GM21529 (cell line): Measurements from ENCODE around the gene LILRB3.
"Not testable (repeated sequence)": the region's sequence is repeated elsewhere in the genome, so short reads cannot be mapped to it uniquely, and the experiment has no call there.

Experiments used
- ATAC-seq: cut with Tn5 transposase; IDR thresholded peaks from one replicate; pipeline ENCODE4 v1.9.1; 2021; ENCODE audit not compliant: unreplicated experiment

Gene LILRB3

DNA sequence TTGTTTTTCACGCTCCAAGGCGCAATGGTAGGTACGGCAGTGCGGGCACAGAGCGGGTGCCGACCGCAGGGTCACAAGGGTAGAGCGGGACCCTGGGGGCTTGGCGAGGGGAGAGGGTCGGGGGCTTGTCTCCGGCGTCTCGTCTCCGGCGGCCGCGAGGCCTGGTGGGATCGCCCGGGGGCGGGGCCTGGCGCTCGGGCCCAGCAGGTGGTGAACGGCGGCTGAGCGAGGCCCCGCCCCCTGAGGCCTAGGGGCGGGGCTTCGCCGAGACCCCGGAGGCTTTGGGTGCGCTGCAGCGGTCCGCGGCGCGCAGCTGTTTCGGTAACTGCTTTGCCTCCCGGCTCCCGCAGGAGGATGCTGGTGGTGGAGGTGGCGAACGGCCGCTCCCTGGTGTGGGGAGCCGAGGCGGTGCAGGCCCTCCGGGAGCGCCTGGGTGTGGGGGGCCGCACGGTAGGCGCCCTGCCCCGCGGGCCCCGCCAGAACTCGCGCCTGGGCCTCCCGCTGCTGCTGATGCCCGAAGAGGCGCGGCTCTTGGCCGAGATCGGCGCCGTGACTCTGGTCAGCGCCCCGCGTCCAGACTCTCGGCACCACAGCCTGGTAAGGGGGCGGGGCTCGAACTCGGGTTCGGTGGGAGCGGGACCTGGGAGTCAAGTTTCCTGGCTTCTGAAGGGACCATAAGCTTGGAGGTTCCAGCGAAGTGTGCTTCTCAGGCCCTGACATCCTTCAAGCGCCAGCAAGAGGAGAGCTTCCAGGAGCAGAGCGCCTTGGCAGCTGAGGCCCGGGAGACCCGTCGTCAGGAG lies 31.6 kb downstream of the LILRB3 start, which contains the start of gene TSEN34:
Gene TSEN34, plus strand, starts transcription at position 298 of the 800 bp plus-strand sequence. Its CDS starts 57 bp downstream, at position 355.
- peak; percentile 29 for ATAC-seq

DNA sequence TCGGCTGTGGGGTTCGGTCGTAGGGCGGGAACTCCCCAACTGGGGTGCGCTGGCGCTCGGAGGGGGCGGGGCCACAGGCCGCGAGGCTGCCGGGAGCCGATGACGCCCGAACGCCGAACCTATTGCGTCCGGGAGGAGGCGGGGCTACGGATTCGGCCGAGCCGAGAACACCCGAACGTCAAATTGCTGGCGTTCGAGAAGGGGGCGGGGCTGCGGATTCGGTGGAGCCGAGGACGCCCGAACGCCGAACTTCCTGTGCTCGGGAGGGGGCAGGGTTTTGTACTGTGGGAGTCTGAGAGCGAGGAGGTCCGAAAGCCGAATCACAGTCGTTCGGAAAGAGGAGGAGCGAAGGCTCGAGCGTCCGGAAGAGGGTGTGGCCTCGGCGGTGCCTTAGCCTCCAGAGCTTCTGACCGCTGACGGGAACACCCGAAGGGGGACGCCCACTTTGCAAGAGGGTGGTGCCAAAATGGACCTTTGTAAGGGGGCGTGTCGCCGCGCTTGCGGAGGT lies 32.2 kb downstream of the LILRB3 start:
- ATAC-seq = peak; percentile 43

DNA sequence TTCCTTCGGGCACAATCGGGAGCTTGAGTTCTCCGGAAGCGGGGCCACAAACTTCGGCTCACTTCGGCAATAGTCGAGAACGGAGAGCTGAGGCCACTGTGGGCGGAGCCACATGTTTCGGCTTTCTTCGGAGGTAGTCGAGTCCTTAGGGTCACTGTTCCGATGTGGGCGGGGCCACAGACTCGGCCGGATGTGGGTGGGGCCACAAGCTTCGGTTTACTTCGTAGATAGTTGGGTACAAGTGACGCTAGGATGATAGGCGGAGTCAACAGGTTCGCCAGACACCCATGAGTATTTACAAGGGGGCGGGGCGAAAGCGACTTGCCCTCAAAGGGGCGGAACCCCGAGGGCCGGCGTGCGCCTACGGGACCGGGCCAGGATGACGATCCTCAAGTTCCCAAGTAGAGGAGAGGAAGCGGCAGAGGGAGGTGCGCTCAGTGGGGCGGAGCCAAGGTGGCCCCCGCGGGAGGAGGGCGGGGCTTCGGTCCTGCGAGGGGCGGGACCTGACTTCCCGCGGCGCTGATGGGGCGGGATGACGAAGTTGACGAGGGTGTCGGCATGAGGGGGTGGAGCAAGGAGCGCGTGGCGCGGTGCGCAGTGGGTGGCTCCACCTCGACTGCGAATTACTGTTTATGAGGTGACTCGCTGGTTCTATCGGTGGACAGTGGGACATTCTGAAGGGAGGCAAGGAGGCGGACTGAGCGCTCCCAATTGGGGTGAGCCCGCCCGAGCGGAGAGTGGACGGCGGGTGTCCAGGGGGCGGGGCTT lies 32.9 kb downstream of the LILRB3 start:
- peak; percentile 47 for ATAC-seq

DNA sequence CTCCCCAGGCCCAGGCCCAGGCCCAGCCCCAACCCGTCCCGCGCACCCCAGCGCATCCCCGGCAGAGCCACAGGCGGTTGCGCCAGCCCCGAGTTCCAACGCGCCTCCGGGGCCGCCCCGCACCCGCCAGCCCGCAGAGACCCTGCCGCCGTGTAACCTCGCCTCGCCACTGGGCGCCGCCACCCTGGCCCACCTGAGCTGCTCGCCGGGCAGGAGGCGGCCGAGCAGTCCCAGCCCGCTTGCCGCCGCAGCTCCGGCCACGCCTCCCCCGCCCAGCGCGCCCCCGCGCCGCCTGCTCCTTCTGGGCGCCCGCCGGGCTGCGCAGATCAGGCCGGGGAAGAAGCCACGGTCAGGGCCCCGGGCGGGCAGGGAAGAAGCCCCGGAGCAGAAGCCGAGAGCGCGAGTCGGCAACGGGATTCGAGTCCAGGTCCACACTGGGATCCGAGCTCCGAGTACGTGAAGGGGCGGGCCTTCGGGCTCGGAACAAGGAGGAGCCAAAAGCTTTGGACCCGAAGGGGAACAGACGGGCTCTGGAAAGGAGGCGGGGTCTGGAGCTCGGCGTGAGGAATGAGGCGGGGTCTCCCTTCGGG lies 33.6 kb downstream of the LILRB3 start, which contains the start of gene MBOAT7:
Gene MBOAT7, minus strand, starts transcription at position 436 of the 590 bp plus-strand sequence. CDS start 1,072 bp downstream, outside the sequence.
- ATAC-seq = peak; percentile 17

DNA sequence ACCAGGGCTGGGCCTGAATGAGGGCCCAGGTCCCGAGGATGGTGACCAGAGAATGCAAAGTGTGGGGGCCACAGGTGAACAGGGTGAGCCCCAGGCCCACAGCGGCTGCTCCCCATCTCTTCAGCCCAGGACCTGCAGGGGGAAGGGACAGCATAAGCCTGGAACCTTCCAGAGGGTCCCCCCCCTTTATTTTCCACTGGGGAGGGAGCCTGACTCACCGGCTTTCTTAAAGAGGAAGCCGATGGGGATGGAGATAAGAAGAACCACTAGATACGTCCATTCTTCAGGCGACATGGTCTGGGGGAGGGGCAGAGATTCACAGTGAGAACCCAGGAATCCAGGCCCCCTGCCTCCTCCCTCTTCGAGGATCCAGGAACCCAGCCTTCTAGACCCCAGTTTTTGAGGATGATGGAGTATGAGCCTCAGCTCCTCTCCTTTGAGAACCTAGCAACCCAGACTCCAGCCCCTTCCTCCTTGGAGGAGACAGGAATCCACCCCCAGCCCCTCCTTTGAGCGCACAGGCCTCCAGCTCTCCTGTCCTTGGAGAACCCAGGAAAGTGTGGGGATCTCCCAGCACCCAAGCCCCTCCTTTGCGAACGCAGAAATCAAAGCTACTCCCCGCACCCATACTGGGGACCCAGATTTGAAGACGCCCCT lies 34.5 kb downstream of the LILRB3 start:
- no peak for ATAC-seq

DNA sequence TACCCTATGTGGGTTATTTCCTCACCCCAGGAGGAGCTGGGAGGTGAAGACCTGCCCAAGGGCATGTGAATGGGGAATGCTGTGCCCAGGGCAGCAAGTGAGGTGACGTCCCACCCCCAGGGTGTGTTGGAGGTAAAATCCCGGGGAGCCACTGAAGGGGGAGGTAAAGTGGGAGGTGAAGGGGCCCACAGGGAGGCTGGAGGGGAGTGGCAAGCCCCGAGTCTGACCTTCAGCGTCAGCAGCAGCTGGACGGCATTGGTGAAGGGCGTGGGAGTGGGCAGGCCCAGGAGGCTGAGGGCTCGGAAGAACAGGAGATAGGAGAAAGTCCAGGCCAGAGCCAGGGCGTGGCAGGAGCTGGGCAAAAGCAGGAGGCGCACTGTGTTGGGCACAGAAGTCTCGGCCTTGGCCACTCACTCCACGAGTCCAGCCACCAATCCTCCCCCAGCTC lies 35.8 kb downstream of the LILRB3 start:
- ATAC-seq = no peak

- no peak for ATAC-seq
Observed at GRCh38 chr19:54186351-54186750, 36.5 kb downstream of the LILRB3 start.

- ATAC-seq = no peak
Observed at GRCh38 chr19:54183431-54183830, 39.4 kb downstream of the LILRB3 start.

DNA sequence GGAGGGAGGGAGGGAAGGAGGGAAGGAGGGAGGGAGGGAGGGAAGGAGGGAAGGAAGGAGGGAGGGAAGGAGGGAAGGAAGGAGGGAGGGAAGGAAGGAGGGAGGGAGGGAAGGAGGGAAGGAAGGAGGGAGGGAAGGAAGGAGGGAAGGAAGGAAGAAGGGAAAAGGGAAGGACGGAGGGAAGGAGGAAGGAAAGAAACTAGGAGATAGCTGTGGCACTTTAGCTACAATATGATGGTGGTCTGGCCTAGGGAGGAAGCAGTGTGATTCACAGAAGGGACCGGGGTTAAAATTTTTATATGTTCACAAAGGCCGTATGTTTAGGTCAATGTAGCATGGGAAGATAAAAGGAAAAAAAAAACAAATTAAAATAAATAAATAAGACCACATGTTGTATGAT lies 40.9 kb downstream of the LILRB3 start:
- ATAC-seq = not testable (repeated sequence)

DNA sequence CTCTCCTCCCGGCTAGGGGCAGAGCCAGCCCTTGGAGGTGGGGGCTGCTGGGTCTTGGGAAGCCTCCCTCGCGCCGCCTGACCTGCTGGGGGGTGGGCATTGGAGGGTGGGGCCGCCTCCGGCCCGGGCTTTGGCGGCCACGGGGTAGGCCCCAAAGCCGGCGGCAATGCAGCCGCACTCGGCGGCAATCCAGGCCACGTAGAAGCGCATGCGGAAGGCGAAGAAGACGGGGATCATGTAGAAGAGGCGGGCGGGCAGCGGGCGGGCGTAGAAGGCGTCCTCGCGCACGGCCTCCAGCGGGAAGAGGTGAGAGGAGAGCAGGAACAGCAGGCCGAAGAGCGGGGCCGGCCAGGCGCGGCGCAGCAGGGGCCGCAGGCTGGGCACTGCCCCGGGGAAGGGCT lies 42.1 kb downstream of the LILRB3 start:
- ATAC-seq = no peak

DNA sequence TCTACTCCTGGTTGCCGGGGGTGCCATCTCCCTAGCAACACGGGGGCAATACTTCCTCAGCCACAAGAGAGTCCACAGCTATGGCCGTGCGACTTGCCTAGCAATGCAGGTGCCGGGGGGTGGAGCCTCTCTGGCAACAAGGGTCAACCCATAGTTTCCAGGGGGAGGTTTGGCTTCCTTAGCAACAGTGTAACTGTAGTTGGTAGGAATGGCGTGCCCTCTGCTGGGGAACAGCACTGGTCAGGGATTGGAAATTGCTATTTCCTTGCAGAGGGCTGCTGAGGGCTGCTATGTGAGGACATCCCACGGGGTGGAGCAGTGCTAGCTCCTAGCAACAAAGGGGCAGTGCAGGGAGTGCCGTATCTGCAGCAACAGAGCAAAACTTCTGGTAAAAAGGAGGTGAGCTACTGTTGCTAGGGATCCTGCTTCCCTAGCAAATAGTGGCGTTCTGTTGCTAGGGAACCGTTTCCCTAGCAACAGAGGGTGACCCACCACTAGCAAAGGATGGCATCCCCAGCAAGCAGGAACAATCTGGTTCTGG lies 42.8 kb downstream of the LILRB3 start:
- no peak for ATAC-seq

GRCh38 chr19:54179262-54179852 lies 43.5 kb downstream of the LILRB3 start:
- no peak for ATAC-seq

DNA sequence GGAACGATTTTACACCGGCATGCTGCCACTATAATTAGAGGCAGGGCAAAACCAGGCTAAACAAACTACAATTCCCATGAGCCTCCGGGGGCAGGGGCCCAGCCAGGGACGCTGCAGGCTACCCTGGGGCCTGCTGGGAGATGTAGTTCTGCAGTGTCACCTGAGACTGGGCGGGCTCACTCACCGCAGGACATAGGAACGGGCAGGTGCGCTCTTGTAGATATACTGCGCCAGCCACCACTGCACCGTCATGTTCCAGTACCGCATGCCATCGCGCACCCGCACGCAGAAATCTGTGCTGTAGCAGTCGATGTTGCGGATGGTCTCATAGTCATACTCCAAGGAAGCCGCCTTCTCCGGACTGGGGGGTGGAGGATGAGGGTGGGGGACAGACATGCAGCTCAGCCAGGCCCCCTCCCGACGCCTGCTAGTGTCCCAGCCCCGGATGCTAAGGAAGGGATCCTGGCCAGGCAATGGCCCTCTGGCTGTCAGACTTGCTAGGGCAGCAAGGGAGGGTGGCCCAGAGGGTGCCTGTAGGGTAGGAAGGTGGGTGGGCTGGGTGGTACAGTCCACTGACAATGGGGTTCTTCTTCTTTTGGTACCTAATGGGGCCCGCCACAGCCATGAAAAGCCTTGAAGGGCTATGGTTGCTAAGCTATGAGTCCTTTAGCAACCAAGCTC lies 44.1 kb downstream of the LILRB3 start:
- no peak for ATAC-seq

DNA sequence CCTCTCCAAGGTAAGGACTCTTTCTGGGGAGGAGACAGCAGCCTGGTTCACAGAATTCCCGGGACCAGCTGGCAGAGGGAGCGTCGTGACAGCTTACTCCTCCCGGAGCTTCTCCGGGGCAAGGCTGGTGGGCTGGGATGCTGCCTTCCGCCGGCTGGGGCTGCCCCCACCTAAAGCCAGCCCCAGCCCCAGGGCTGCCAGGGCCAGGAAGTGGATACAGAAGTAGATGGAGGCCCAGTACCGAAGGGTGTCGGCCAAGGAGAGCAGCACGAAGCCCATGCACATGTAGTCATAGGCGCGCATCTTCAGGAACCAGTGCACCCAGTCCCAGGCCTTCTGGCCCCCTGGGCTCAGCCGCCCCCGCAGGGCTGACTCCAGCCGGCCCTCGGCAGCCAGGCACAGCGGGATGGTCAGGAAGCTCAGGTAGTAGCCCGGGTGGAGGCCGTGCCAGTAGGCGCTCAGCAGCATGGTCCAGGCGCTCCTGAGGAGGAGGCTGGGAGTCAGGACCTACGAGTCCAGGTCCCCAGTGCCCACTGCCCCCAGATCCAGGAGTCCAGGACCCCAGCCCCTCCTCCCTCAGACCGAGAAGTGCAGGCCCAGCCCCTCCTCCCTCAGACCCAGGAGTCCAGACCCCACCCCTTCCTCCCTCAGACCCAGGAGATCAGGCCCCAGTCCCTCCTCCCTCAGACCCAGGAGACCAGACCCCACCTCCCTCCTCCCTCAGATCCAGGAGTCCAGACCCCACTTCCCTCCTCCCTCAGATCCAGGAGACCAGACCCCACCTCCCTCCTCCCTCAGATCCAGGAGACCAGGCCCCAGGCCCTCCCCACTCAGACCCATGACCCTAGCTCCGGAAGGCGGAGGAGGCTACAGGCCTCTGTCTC lies 48.6 kb downstream of the LILRB3 start:
- ATAC-seq = no peak

DNA sequence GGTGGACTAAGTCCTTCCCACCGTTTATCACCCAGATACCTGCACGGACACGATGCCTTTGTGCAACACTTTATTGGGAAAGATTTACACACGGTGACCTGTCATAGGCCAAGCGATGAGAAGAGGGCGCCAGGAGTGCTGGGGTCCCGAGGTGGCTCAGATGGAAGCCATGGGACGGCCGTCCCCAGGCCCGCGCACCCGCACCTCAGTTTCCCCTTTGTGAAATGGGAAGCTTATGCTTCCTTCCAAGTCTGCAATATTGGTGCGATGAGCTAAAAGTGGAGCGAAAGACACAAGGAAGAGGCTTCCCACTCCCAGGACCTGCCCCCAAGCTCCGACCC lies 49.5 kb downstream of the LILRB3 start:
- ATAC-seq = no peak

DNA sequence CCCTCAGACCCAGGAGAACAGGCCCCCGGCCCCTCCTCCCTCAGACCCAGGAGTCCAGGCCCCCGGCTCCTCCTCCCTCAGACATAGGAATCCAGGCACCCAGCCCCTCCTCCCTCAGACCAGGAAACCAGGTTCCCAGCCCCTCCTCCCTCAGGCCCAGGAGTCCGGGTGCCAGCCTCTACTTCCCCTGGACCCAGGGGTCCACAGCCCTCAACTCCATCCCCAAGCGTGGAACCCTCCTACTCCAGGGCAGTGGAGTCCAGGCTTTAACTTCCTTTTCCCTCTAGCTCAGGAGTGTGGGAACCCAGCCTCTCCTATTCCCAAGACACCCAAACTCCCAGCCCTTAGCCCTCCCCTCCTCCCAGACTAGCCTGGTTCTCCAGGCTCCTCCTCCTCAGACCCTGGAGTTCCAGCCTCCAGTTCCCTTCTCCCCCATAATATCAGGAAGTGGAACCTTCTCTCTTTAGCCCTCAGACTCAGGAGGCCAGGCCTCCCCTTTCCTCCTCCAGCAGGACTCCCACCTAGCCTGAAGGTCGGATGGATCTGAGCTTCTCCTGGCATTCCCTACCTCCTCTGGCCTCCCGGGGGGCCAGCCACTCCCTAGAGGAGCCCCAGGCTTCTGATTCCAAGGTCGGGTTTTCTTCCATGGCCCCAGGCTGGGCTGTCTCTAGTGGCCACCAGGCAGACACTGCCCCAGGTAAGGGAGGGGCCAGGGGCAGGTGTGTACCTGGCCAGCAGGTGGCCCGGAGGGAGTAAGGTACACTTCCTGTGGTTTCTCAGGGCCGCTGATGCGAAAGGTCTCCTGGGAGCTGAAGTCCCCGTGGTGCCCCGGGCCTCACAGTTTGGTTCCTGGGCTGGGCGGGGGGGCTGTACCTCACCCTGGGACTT lies 50.1 kb downstream of the LILRB3 start, which contains the start of gene TMC4:
Gene TMC4, minus strand, starts transcription at position 690 of the 888 bp plus-strand sequence. Its CDS starts 43 bp downstream, at position 647.
- no peak for ATAC-seq

GRCh38 chr19:54171736-54172431 lies 50.9 kb downstream of the LILRB3 start:
- not testable (repeated sequence) for ATAC-seq
